ENCODE results near the gene FAM81A. TPM values are rescaled to one million over a fixed set of nuclear protein-coding genes. Genes with fewer than 3 reads are reported as not detected.

Gene FAM81A
- total and polyA plus RNA-seq, 11 donors: 0.91 to 4.6 (median 3.2) TPM

DNA sequence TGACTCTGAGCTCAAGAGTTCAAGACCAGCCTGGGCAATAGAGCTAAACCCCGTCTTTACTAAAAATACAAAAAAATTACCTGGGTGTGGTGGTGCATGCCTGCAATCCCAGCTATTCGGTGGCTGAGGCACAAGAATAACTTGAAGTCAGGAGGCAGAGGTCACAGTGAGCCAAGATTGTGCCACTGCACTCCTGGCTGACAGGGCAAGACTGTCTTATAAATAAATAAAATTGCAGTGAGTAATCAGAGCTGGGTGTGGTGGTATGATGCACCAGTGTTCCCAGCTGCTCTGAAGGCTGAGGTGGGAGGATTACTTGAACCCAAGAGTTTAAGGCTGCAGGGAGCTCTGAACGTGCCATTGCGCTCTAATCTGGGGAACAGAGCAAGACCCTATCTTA is 117.7 kb downstream of the FAM81A start:
- Histone ChIP-seq H3K27ac (no peak overlapping the region), H3K36me3 (no peaks in the 10 kb centered on the region), H3K4me1 (peaks cover 0 to 19% (median 0%) of the 10 kb centered on the region in 12 donors), H3K4me3 (no peak overlapping the region), H3K27me3 (no peaks in the 10 kb centered on the region), H3K9me3 (no peaks in the 10 kb centered on the region)
- ATAC-seq (no peak), DNase-seq (no peak)
- WGBS, 4 donors: 73 to 75% (median 74%) methylated on average over 4 of the region's 4 CpGs
- intact Hi-C loops (cut with DNase I): no loop called here
- TF ChIP-seq POLR2A (IDR thresholded peaks at IDR 0.05): no peak
- TF ChIP-seq CTCF (IDR thresholded peaks at IDR 0.05): no peak

DNA sequence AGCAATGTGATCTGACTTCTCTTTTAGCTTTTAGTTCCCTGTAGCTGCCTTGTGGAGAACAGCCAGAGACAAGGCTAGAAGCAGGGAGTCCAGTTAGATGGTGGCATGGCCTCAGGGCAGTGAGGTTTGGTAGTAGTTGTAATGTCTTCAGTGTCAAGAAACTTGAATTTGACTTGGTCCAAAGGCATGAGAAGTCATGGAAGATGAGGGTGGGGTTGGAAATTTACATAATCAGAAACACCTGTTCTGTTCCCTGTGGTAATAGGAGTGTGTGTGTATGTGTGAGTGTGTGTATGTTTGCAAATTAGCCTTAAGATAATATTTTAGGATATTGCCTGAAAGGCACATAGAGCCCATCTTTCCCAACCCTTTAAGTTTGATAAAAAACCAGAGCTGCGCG is 118.4 kb downstream of the FAM81A start:
- WGBS, 4 donors: 95 to 100% (median 98%) methylated on average over 2 of the region's 2 CpGs
- DNase-seq: no peak

GRCh38 chr15:59557581-59557980 is 119.6 kb downstream of the FAM81A start:
- Histone ChIP-seq H3K4me1 (peaks cover 0 to 11% (median 0%) of the 10 kb centered on the region in 12 donors), H3K27me3 (no peaks in the 10 kb centered on the region), H3K36me3 (no peaks in the 10 kb centered on the region), H3K4me3 (no peak overlapping the region), H3K9me3 (no peaks in the 10 kb centered on the region), H3K27ac (no peak overlapping the region)
- WGBS, 4 donors: 65 to 74% (median 67%) methylated on average over 3 of the region's 3 CpGs
- TF ChIP-seq CTCF (IDR thresholded peaks at IDR 0.05) (no peak), POLR2A (IDR thresholded peaks at IDR 0.05) (no peak)
- ATAC-seq (no peak), DNase-seq (no peak)
- intact Hi-C loops (cut with DNase I): no loop called here

More for the DNA sequence above, 118.4 kb downstream of the FAM81A start:
- H3K4me1 ChIP-seq: peaks cover 0 to 13% (median 0%) of the 10 kb centered on the region in 12 donors
- intact Hi-C loops (cut with DNase I): no loop called here
- H3K9me3 ChIP-seq: no peaks in the 10 kb centered on the region
- no peak for ATAC-seq
- no peak overlapping the region for H3K27ac ChIP-seq
- H3K4me3 ChIP-seq: no peak overlapping the region
- H3K36me3 ChIP-seq: no peaks in the 10 kb centered on the region
- no peaks in the 10 kb centered on the region for H3K27me3 ChIP-seq
- TF ChIP-seq POLR2A (IDR thresholded peaks at IDR 0.05) (no peak), CTCF (IDR thresholded peaks at IDR 0.05) (no peak)

- 67 to 71% (median 69%) methylated on average over 1 of the region's 1 CpG for WGBS, 4 donors
- H3K4me1 ChIP-seq: peaks cover 0 to 11% (median 0%) of the 10 kb centered on the region in 12 donors
- peak overlapping the region in 1 of 12 donors; percentile 42 for H3K27ac ChIP-seq
- intact Hi-C loops (cut with DNase I): no loop called here
- no peak overlapping the region for H3K4me3 ChIP-seq
- TF ChIP-seq POLR2A (IDR thresholded peaks at IDR 0.05): no peak
- TF ChIP-seq CTCF (IDR thresholded peaks at IDR 0.05): no peak
- H3K36me3 ChIP-seq: no peaks in the 10 kb centered on the region
- DNase-seq (no peak), ATAC-seq (no peak)
- H3K27me3 ChIP-seq: no peaks in the 10 kb centered on the region
- no peaks in the 10 kb centered on the region for H3K9me3 ChIP-seq
These were observed 120.9 kb downstream of the FAM81A start for GRCh38 chr15:59558851-59559250.

Data from heart left ventricle (tissue), 16 donors.